ENCODE results near the gene CEP170. TPM values are rescaled to one million over a fixed set of nuclear protein-coding genes. Genes with fewer than 3 reads are reported as not detected.
A peak's percentile ranks its signal among the peaks of the same experiment; 100 is the strongest.

The CEP170 gene
- total RNA-seq, 1 donor from 2014 or later, result 108 TPM

DNA sequence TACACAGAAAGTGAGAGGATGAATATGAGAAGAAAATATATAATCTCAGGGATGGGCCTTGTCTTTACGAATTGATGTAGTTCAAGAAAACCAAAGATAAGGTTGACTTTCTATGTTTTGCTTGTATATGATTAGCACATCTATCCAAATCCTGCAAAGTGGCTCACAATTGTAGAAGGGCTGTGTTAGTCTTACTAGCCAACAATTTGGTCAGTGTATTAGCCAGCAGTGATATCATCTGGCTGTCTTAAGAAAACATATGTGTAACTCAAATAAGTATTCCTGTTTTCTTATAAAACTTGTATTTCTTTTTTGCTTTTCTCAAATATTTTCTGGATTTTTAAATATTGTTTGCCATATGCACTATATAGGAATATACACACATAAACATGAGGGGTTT is 6.3 kb upstream of the CEP170 start:
- no peak for DNase-seq (ENCODE audit: low spot score)
- no peaks in the 10 kb centered on the region for H3K9me3 Mint-ChIP-seq (ENCODE audit: low read depth)
- H3K27me3 Mint-ChIP-seq (ENCODE audit: low read depth), result no peaks in the 10 kb centered on the region
- TF ChIP-seq, protein P1, sequence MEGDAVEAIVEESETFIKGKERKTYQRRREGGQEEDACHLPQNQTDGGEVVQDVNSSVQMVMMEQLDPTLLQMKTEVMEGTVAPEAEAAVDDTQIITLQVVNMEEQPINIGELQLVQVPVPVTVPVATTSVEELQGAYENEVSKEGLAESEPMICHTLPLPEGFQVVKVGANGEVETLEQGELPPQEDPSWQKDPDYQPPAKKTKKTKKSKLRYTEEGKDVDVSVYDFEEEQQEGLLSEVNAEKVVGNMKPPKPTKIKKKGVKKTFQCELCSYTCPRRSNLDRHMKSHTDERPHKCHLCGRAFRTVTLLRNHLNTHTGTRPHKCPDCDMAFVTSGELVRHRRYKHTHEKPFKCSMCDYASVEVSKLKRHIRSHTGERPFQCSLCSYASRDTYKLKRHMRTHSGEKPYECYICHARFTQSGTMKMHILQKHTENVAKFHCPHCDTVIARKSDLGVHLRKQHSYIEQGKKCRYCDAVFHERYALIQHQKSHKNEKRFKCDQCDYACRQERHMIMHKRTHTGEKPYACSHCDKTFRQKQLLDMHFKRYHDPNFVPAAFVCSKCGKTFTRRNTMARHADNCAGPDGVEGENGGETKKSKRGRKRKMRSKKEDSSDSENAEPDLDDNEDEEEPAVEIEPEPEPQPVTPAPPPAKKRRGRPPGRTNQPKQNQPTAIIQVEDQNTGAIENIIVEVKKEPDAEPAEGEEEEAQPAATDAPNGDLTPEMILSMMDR (IDR thresholded peaks at IDR 0.05), result no peak
- H3K4me1 Mint-ChIP-seq (ENCODE audit: low read depth), result peaks cover 37% of the 10 kb centered on the region
- no peaks in the 10 kb centered on the region for H3K36me3 Mint-ChIP-seq (ENCODE audit: low read depth)
- no peak overlapping the region for H3K4me3 Mint-ChIP-seq (ENCODE audit: unreplicated experiment)
- H3K27ac Mint-ChIP-seq (ENCODE audit: unreplicated experiment), result no peak overlapping the region

GRCh38 chr1:243260221-243260880 is 5.3 kb upstream of the CEP170 start:
- Mint-ChIP-seq H3K27ac (ENCODE audit: unreplicated experiment) (no peak overlapping the region), H3K36me3 (ENCODE audit: low read depth) (no peaks in the 10 kb centered on the region), H3K4me3 (ENCODE audit: unreplicated experiment) (no peak overlapping the region), H3K27me3 (ENCODE audit: low read depth) (no peaks in the 10 kb centered on the region), H3K9me3 (ENCODE audit: low read depth) (no peaks in the 10 kb centered on the region), H3K4me1 (ENCODE audit: low read depth) (peaks cover 35% of the 10 kb centered on the region)
- TF ChIP-seq, protein P1 (IDR thresholded peaks at IDR 0.05), result no peak
- DNase-seq (ENCODE audit: low spot score), result no peak

- Mint-ChIP-seq H3K27me3 (ENCODE audit: low read depth) (no peaks in the 10 kb centered on the region), H3K9me3 (ENCODE audit: low read depth) (no peaks in the 10 kb centered on the region), H3K36me3 (ENCODE audit: low read depth) (no peaks in the 10 kb centered on the region), H3K27ac (ENCODE audit: unreplicated experiment) (no peak overlapping the region), H3K4me3 (ENCODE audit: unreplicated experiment) (no peak overlapping the region), H3K4me1 (ENCODE audit: low read depth) (peaks cover 26% of the 10 kb centered on the region)
- TF ChIP-seq, protein P1 (IDR thresholded peaks at IDR 0.05), result no peak
- DNase-seq (ENCODE audit: low spot score), result no peak
Measured at GRCh38 chr1:243258731-243259130, 3.6 kb upstream of the CEP170 start.

- no peak overlapping the region for H3K4me3 Mint-ChIP-seq (ENCODE audit: unreplicated experiment)
Measured at GRCh38 chr1:243257189-243257588, 2.1 kb upstream of the CEP170 start.

DNA sequence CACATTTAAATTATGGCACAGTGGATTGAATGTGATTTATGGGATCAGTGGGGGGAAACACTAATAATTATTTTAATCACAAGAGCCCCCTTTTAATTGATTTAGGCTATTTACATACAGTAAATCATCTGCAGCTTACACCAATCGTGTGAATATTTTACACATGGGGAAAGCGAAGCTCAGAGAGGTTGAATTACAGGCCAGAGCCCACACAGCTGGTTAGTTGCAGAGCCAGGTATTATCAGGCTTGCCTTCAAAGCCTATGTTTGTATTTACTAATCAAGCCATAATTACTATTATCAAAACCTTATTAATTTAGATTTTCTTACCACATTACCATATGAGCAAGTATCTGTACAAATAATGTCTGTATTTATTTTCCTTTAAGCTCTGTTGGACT is 1.5 kb upstream of the CEP170 start:
- DNase-seq (ENCODE audit: low spot score), result no peak
- TF ChIP-seq, protein P1 (IDR thresholded peaks at IDR 0.05), result no peak
- H3K9me3 Mint-ChIP-seq (ENCODE audit: low read depth), result no peaks in the 10 kb centered on the region
- peaks cover 44% of the 10 kb centered on the region for H3K4me1 Mint-ChIP-seq (ENCODE audit: low read depth)
- no peaks in the 10 kb centered on the region for H3K27me3 Mint-ChIP-seq (ENCODE audit: low read depth)
- H3K36me3 Mint-ChIP-seq (ENCODE audit: low read depth), result no peaks in the 10 kb centered on the region
- H3K27ac Mint-ChIP-seq (ENCODE audit: unreplicated experiment), result peak overlapping the region; percentile 99
- peak overlapping the region; percentile 87 for H3K4me3 Mint-ChIP-seq (ENCODE audit: unreplicated experiment)

More at GRCh38 chr1:243257189-243257588, 2.1 kb upstream of the CEP170 start:
- Mint-ChIP-seq H3K27ac (ENCODE audit: unreplicated experiment) (no peak overlapping the region), H3K9me3 (ENCODE audit: low read depth) (no peaks in the 10 kb centered on the region), H3K27me3 (ENCODE audit: low read depth) (no peaks in the 10 kb centered on the region), H3K36me3 (ENCODE audit: low read depth) (no peaks in the 10 kb centered on the region), H3K4me1 (ENCODE audit: low read depth) (peaks cover 38% of the 10 kb centered on the region)
- no peak for DNase-seq (ENCODE audit: low spot score)
- TF ChIP-seq, protein P1 (IDR thresholded peaks at IDR 0.05), result no peak

Measured in chondrocyte (in vitro differentiated cells).